ENCODE results near the gene SARDH.

SARDH gene

DNA sequence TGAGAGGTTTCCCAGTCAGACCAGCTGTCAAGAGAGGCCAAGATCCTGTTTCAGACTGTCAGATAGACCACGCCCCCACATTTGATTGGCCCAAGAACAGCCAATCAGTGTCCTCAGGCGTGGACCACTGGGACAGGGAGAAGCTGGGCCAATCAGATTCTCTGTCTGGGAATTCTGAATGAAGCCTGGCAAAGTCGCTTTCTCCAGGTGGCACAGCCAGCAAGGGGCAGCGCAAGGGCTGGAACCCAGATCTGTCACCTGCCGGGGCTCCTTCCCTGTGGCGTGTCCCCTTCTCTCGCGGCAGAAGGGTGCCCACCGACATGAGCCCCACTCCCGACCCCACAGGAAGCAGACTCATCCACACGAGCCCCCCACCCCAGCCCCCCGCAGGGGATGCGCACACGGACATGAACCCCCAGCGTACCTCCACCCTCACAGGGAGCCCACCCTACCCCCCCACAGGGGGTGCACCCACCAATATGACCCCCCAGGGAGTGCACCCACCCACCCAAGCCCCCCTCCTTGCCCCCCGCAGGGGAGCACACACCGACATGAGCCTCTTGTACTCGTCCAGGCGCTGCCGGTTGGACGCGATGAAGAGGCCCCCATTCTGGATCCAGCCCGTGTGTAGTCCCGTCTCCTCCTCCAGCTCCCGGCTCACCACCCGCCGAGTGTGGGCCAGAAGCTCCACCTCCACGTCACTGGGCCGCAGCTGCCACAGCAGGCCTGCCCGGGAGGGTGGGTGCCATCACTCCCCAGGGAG is 6.1 kb downstream of the SARDH start:
- Histone ChIP-seq H3K9me3 (ENCODE audit: control insufficient read depth, insufficient read depth, low read length) (no peaks in the 10 kb centered on the region), H3F3A (ENCODE audit: control insufficient read depth, insufficient read depth) (no peaks in the 10 kb centered on the region), H3K27me3 (ENCODE audit: control insufficient read depth, low read length) (peaks cover 19% of the 10 kb centered on the region), H3K4me1 (ENCODE audit: control insufficient read depth, low read length) (peaks cover 15% of the 10 kb centered on the region), H3K36me3 (ENCODE audit: control insufficient read depth, low read length) (no peaks in the 10 kb centered on the region), H3K4me2 (ENCODE audit: low read length) (no peak overlapping the region), H3K27ac (ENCODE audit: low read depth, low read length) (no peak overlapping the region), H3K9me2 (replicated peaks; ENCODE audit: control insufficient read depth, low read length) (no peaks in the 10 kb centered on the region), H3K4me3 (ENCODE audit: low read length) (no peak overlapping the region), H3K79me2 (ENCODE audit: control insufficient read depth, low read length) (no peaks in the 10 kb centered on the region), H4K20me1 (ENCODE audit: control insufficient read depth, insufficient read depth, low read depth, low read length) (no peaks in the 10 kb centered on the region)
- no peak for TF ChIP-seq EZH2phosphoT487 (IDR thresholded peaks at IDR 0.05; ENCODE audit: borderline replicate concordance, low read length)
- TF ChIP-seq, protein P1, sequence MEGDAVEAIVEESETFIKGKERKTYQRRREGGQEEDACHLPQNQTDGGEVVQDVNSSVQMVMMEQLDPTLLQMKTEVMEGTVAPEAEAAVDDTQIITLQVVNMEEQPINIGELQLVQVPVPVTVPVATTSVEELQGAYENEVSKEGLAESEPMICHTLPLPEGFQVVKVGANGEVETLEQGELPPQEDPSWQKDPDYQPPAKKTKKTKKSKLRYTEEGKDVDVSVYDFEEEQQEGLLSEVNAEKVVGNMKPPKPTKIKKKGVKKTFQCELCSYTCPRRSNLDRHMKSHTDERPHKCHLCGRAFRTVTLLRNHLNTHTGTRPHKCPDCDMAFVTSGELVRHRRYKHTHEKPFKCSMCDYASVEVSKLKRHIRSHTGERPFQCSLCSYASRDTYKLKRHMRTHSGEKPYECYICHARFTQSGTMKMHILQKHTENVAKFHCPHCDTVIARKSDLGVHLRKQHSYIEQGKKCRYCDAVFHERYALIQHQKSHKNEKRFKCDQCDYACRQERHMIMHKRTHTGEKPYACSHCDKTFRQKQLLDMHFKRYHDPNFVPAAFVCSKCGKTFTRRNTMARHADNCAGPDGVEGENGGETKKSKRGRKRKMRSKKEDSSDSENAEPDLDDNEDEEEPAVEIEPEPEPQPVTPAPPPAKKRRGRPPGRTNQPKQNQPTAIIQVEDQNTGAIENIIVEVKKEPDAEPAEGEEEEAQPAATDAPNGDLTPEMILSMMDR (IDR thresholded peaks at IDR 0.05; ENCODE audit: low read depth, low read length, poor library complexity, severe bottlenecking), result no peak

DNA sequence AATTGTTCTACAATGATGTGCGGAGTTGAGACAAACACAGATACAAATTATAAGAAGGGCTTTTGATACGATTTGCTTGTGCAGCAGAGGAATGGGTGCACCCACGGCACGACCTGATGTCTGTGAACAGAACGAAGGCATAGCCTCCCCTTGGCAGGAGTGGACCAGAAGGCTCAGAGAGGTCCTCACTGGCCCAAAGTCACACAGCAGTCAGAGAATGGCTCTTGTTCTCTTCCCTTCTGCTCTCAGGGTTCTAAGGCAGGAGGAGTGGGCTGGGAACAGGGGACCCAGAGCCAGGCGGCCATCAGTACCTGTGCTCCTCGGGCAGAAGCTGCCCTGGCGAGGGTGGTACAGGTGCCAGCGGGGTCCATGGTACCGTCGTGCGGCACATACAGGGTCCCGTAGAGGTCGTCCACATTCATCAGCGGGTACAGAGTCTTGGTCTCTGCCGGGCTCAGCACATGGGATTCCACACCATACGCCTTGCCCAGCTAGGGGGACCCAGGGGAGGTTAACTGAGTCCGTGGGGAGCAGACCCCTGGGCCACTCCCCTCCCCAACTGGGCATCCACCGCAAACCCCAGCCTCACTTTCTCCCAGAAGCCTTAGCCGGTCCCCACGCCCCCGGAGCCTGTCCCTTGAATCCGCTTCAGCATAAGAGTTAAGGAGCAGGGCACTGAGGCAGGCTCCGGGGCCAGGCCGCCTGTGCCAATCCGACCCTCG is 7.0 kb downstream of the SARDH start:
- H3K27ac ChIP-seq (ENCODE audit: low read depth, low read length), result no peak overlapping the region
- peaks cover 14% of the 10 kb centered on the region for H3K27me3 ChIP-seq (ENCODE audit: control insufficient read depth, low read length)
- TF ChIP-seq, protein P1 (IDR thresholded peaks at IDR 0.05; ENCODE audit: low read depth, low read length, poor library complexity, severe bottlenecking), result no peak
- TF ChIP-seq EZH2phosphoT487 (IDR thresholded peaks at IDR 0.05; ENCODE audit: borderline replicate concordance, low read length), result no peak
- peaks cover 15% of the 10 kb centered on the region for H3K4me1 ChIP-seq (ENCODE audit: control insufficient read depth, low read length)
- H3F3A ChIP-seq (ENCODE audit: control insufficient read depth, insufficient read depth), result no peaks in the 10 kb centered on the region
- no peaks in the 10 kb centered on the region for H3K9me2 ChIP-seq (replicated peaks; ENCODE audit: control insufficient read depth, low read length)
- H3K79me2 ChIP-seq (ENCODE audit: control insufficient read depth, low read length), result no peaks in the 10 kb centered on the region
- no peaks in the 10 kb centered on the region for H3K36me3 ChIP-seq (ENCODE audit: control insufficient read depth, low read length)
- no peaks in the 10 kb centered on the region for H3K9me3 ChIP-seq (ENCODE audit: control insufficient read depth, insufficient read depth, low read length)
- no peaks in the 10 kb centered on the region for H4K20me1 ChIP-seq (ENCODE audit: control insufficient read depth, insufficient read depth, low read depth, low read length)
- no peak overlapping the region for H3K4me2 ChIP-seq (ENCODE audit: low read length)
- no peak overlapping the region for H3K4me3 ChIP-seq (ENCODE audit: low read length)

GRCh38 chr9:133729617-133730281 is 8.4 kb downstream of the SARDH start:
- H3K27me3 ChIP-seq (ENCODE audit: control insufficient read depth, low read length), result peaks cover 12% of the 10 kb centered on the region; the same call in 1 of the 2 replicates

More at GRCh38 chr9:133729617-133730281, 8.4 kb downstream of the SARDH start:
- Histone ChIP-seq H3K4me2 (ENCODE audit: low read length) (no peak overlapping the region), H3K79me2 (ENCODE audit: control insufficient read depth, low read length) (no peaks in the 10 kb centered on the region), H3K4me1 (ENCODE audit: control insufficient read depth, low read length) (peaks cover 5% of the 10 kb centered on the region), H4K20me1 (ENCODE audit: control insufficient read depth, insufficient read depth, low read depth, low read length) (no peaks in the 10 kb centered on the region), H3F3A (ENCODE audit: control insufficient read depth, insufficient read depth) (no peaks in the 10 kb centered on the region), H3K4me3 (ENCODE audit: low read length) (no peak overlapping the region), H3K27ac (ENCODE audit: low read depth, low read length) (no peak overlapping the region), H3K36me3 (ENCODE audit: control insufficient read depth, low read length) (no peaks in the 10 kb centered on the region), H3K9me3 (ENCODE audit: control insufficient read depth, insufficient read depth, low read length) (no peaks in the 10 kb centered on the region), H3K9me2 (replicated peaks; ENCODE audit: control insufficient read depth, low read length) (no peaks in the 10 kb centered on the region)
- TF ChIP-seq, protein P1 (IDR thresholded peaks at IDR 0.05; ENCODE audit: low read depth, low read length, poor library complexity, severe bottlenecking), result no peak
- TF ChIP-seq EZH2phosphoT487 (IDR thresholded peaks at IDR 0.05; ENCODE audit: borderline replicate concordance, low read length), result no peak
